Subcutaneous adipose tissue (tissue), 4 donors: Measurements from ENCODE around the gene ELOA2. TPM values are rescaled to one million over a fixed set of nuclear protein-coding genes. Genes with fewer than 3 reads are reported as not detected.

Source experiments
- total RNA-seq, 4 donors: library from RNA; depleted of rRNA; stranded (reverse); fragments of >200 nt; gene quantifications; one replicate each; pipeline ENCODE4 v1.1.0, GENCODE V29; 2016
- TF ChIP-seq, protein P1 (sequence below): fragments of 450-650 bp; IDR thresholded peaks from one replicate; pipeline ENCODE4 v1.5.1; 2016; ENCODE audit warnings: low read depth, mild to moderate bottlenecking, control low read depth, antibody characterized with exemption, moderate library complexity

Gene ELOA2
- total RNA-seq, 4 donors from 2014 or later, result not detected

DNA sequence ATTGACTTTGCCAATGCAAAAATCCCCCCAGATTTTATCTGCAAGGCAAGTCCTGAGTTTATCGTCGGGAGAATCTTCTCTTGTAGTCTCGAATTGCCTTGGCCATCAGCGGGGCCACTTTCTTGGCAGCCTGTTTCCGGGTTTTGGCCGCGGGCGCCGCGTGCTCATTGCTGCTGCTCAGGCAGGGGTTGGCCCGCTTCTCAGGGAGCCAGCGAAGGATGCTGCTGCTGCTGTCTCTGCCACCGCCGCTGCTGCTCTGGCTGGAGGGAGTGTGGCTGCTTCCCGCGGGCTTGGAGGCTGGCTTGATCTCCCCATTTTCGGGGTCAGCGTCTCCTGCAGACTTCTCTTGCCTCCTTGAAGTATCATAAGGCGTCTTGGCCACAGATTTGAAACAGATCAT is 2.5 kb downstream of the ELOA2 start:
- TF ChIP-seq, protein P1, sequence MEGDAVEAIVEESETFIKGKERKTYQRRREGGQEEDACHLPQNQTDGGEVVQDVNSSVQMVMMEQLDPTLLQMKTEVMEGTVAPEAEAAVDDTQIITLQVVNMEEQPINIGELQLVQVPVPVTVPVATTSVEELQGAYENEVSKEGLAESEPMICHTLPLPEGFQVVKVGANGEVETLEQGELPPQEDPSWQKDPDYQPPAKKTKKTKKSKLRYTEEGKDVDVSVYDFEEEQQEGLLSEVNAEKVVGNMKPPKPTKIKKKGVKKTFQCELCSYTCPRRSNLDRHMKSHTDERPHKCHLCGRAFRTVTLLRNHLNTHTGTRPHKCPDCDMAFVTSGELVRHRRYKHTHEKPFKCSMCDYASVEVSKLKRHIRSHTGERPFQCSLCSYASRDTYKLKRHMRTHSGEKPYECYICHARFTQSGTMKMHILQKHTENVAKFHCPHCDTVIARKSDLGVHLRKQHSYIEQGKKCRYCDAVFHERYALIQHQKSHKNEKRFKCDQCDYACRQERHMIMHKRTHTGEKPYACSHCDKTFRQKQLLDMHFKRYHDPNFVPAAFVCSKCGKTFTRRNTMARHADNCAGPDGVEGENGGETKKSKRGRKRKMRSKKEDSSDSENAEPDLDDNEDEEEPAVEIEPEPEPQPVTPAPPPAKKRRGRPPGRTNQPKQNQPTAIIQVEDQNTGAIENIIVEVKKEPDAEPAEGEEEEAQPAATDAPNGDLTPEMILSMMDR, result no peak

Other genes starting within 250 kb of the ELOA2 start
- gene PIAS2, start 118.1 kb downstream of the ELOA2 start, total RNA-seq, result 10 to 100 TPM; 25.1 to 40.8 (median 29.2) TPM
- gene KATNAL2, start 118.0 kb downstream of the ELOA2 start, total RNA-seq, result 10 to 100 TPM in 1 of 4 donors, 1 to 10 TPM in 3; 2.6 to 17.2 (median 8.6) TPM
- gene HDHD2, start 114.9 kb upstream of the ELOA2 start, total RNA-seq, result 10 to 100 TPM; 20.9 to 29.8 (median 25.2) TPM
- 10 to 100 TPM; 10.0 to 31.0 (median 12.0) TPM for gene IER3IP1, start 140.7 kb upstream of the ELOA2 start, total RNA-seq
- gene SKOR2, start 216.0 kb upstream of the ELOA2 start, total RNA-seq, result not detected